IMR-90 (cell line): Measurements from ENCODE around the gene IL34. TPM values are rescaled to one million over a fixed set of nuclear protein-coding genes. Genes with fewer than 3 reads are reported as not detected.

ENCODE experiments used
- ATAC-seq: fragments of 200-7000 bp; cut with Tn5 transposase; 2 replicates; pipeline ENCODE4 v1.9.1; 2020; ENCODE audit warnings: low read depth, mild to moderate bottlenecking, moderate library complexity
- BruUV-seq: library from RNA; stranded (reverse); fragments of 400-500 nt; replicated peaks from 2 replicates; lab custom pipeline; 2021; lab: Mats Ljungman, UMichigan
- CTCF ChIA-PET: fragments of 300-600 bp; formaldehyde crosslinking; extraction: SDS; loops from one replicate; lab custom pipeline; 2021; ENCODE audit warnings: antibody characterized with exemption; lab: Yijun Ruan, JAX
- POLR2A ChIA-PET: fragments of 300-600 bp; sonication (Branson Sonifier 250); formaldehyde crosslinking; loops from one replicate; lab custom pipeline; 2022; ENCODE audit warnings: antibody characterized with exemption; ENCODE audit not compliant: unreplicated experiment; lab: Charles Lee
- DNase-seq: peaks from one replicate; pipeline ENCODE4 v3.0.0; 2013
- H2AFZ ChIP-seq: replicated peaks from 2 replicates; pipeline ENCODE3; 2013; ENCODE audit warnings: low read length, mild to moderate bottlenecking; ENCODE audit not compliant: poor library complexity
- H2AK5ac ChIP-seq: 2 replicates; pipeline ENCODE4 v1.6.1; 2013; ENCODE audit warnings: low read depth, low read length, inconsistent platforms
- H2AK9ac ChIP-seq: replicated peaks from 2 replicates; pipeline ENCODE3; 2013; ENCODE audit warnings: mild to moderate bottlenecking, low read depth, low read length, moderate library complexity; ENCODE audit not compliant: poor library complexity
- H2BK120ac ChIP-seq: 2 replicates; pipeline ENCODE4 v1.6.1; 2013; ENCODE audit warnings: low read depth, low read length, inconsistent platforms
- H2BK15ac ChIP-seq: 3 replicates; pipeline ENCODE4 v1.6.1; 2013; ENCODE audit warnings: low read depth, low read length, inconsistent platforms
- H2BK20ac ChIP-seq: 2 replicates; pipeline ENCODE4 v1.6.1; 2013; ENCODE audit warnings: low read depth, mild to moderate bottlenecking, inconsistent platforms, low read length, moderate library complexity
- H2BK5ac ChIP-seq: 2 replicates; pipeline ENCODE4 v1.6.1; 2013; ENCODE audit warnings: mild to moderate bottlenecking, low read depth, low read length, inconsistent platforms; ENCODE audit not compliant: poor library complexity, severe bottlenecking
- H3K14ac ChIP-seq: replicated peaks from 2 replicates; pipeline ENCODE4 v1.6.1; 2013; ENCODE audit warnings: low read depth, low read length, inconsistent platforms
- H3K18ac ChIP-seq: 2 replicates; pipeline ENCODE4 v1.6.1; 2013; ENCODE audit warnings: low read depth, low read length, control low read depth
- H3K23ac ChIP-seq: 2 replicates; pipeline ENCODE4 v1.6.1; 2013; ENCODE audit warnings: low read depth, low read length, inconsistent platforms
- H3K27ac ChIP-seq: 2 replicates; pipeline ENCODE4 v1.5.1; 2013; ENCODE audit warnings: mild to moderate bottlenecking, control low read depth, low read length; ENCODE audit not compliant: insufficient read depth
- H3K27me3 ChIP-seq: 2 replicates; pipeline ENCODE4 v1.6.1; 2013; ENCODE audit warnings: low read length; ENCODE audit not compliant: control insufficient read depth, insufficient read depth
- H3K36me3 ChIP-seq: 2 replicates; pipeline ENCODE4 v1.6.1; 2013; ENCODE audit warnings: low read length, mixed read lengths; ENCODE audit not compliant: control insufficient read depth, insufficient read depth
- H3K4ac ChIP-seq: 2 replicates; pipeline ENCODE4 v1.6.1; 2013; ENCODE audit warnings: low read depth, low read length, inconsistent platforms
- H3K4me1 ChIP-seq: 2 replicates; pipeline ENCODE4 v1.6.1; 2013; ENCODE audit warnings: low read length, mixed read lengths; ENCODE audit not compliant: control insufficient read depth, insufficient read depth
- H3K4me2 ChIP-seq: 2 replicates; pipeline ENCODE4 v1.6.1; 2013; ENCODE audit warnings: low read depth, mild to moderate bottlenecking, control low read depth, low read length, moderate library complexity
- H3K4me3 ChIP-seq: 2 replicates; pipeline ENCODE4 v1.5.1; 2013; ENCODE audit warnings: low read depth, mild to moderate bottlenecking, control low read depth, low read length, moderate library complexity; ENCODE audit not compliant: insufficient read depth
- H3K56ac ChIP-seq: 2 replicates; pipeline ENCODE4 v1.6.1; 2013; ENCODE audit warnings: low read length, inconsistent platforms; ENCODE audit not compliant: insufficient read depth; ENCODE audit errors: extremely low read depth
- H3K79me1 ChIP-seq, 2 experiments: 2 replicates each; pipeline ENCODE4 v1.6.1; 2013; ENCODE audit warnings: low read length in 2 of 2, inconsistent platforms in 1 of 2, low read depth in 1 of 2
- H3K9ac ChIP-seq: 2 replicates; pipeline ENCODE4 v1.6.1; 2013; ENCODE audit warnings: low read depth, low read length, control low read depth
- H3K9me1 ChIP-seq: 2 replicates; pipeline ENCODE4 v1.6.1; 2013; ENCODE audit warnings: low read length, inconsistent platforms; ENCODE audit not compliant: insufficient read depth
- H3K9me3 ChIP-seq: 2 replicates; pipeline ENCODE4 v1.6.1; 2013; ENCODE audit warnings: low read length; ENCODE audit not compliant: control insufficient read depth, insufficient read depth
- H4K20me1 ChIP-seq: 2 replicates; pipeline ENCODE4 v1.6.1; 2013; ENCODE audit warnings: low read length, inconsistent platforms; ENCODE audit not compliant: insufficient read depth
- H4K5ac ChIP-seq: 2 replicates; pipeline ENCODE4 v1.6.1; 2013; ENCODE audit warnings: mild to moderate bottlenecking, low read depth, low read length, control low read depth
- H4K8ac ChIP-seq, 2 experiments: 2 replicates each; pipeline ENCODE4 v1.6.1; 2013; ENCODE audit warnings: low read depth in 2 of 2, low read length in 2 of 2, control low read depth in 1 of 2, inconsistent platforms in 1 of 2
- H4K91ac ChIP-seq: 2 replicates; pipeline ENCODE4 v1.6.1; 2013; ENCODE audit warnings: low read depth, low read length, inconsistent platforms; ENCODE audit not compliant: insufficient read depth
- BHLHE40 ChIP-seq: fragments of 150-350 bp; IDR thresholded peaks from 2 replicates; pipeline ENCODE4 v1.6.1; 2016; ENCODE audit warnings: mild to moderate bottlenecking, low read depth, low read length
- CEBPB ChIP-seq: IDR thresholded peaks from 2 replicates; pipeline ENCODE4 v1.6.1; 2012; ENCODE audit warnings: low read depth, low read length, improper control_type of control experiment
- CHD1 ChIP-seq: IDR thresholded peaks from 2 replicates; pipeline ENCODE4 v1.6.1; 2012; ENCODE audit warnings: low read depth, low read length, improper control_type of control experiment
- CTCF ChIP-seq: conservative IDR thresholded peaks from 2 replicates; pipeline ENCODE4 v1.5.1; 2012; ENCODE audit warnings: mild to moderate bottlenecking, low read depth, low read length, improper control_type of control experiment
- FOS ChIP-seq: fragments of 150-350 bp; IDR thresholded peaks from 2 replicates; pipeline ENCODE4 v1.6.1; 2016; ENCODE audit warnings: low read depth, low read length
- MAFK ChIP-seq: IDR thresholded peaks from 2 replicates; pipeline ENCODE4 v1.6.1; 2012; ENCODE audit warnings: low read depth, low read length, improper control_type of control experiment
- MAZ ChIP-seq: IDR thresholded peaks from 2 replicates; pipeline ENCODE4 v1.6.1; 2012; ENCODE audit warnings: low read depth, mild to moderate bottlenecking, low read length, improper control_type of control experiment, moderate library complexity, borderline replicate concordance
- MXI1 ChIP-seq: IDR thresholded peaks from 2 replicates; pipeline ENCODE4 v1.6.1; 2012; ENCODE audit warnings: low read depth, mild to moderate bottlenecking, low read length, moderate library complexity, borderline replicate concordance
- NFE2L2 ChIP-seq: fragments of 150-350 bp; IDR thresholded peaks from 2 replicates; pipeline ENCODE4 v1.6.1; 2016; ENCODE audit warnings: low read depth, mild to moderate bottlenecking, low read length
- POLR2A ChIP-seq: IDR thresholded peaks from 2 replicates; pipeline ENCODE4 v1.6.1; 2012; ENCODE audit warnings: mild to moderate bottlenecking, low read depth, low read length
- RAD21 ChIP-seq: IDR thresholded peaks from 2 replicates; pipeline ENCODE4 v1.6.1; 2012; ENCODE audit warnings: low read length, improper control_type of control experiment
- RCOR1 ChIP-seq: IDR thresholded peaks from 2 replicates; pipeline ENCODE4 v1.6.1; 2012; ENCODE audit warnings: mild to moderate bottlenecking, low read length, improper control_type of control experiment; ENCODE audit not compliant: insufficient replicate concordance
- RFX5 ChIP-seq: IDR thresholded peaks from 2 replicates; pipeline ENCODE4 v1.8.0; 2012; ENCODE audit warnings: low read depth, mild to moderate bottlenecking, low read length, moderate library complexity
- SMC3 ChIP-seq: fragments of 150-350 bp; IDR thresholded peaks from 2 replicates; pipeline ENCODE4 v1.6.1; 2016; ENCODE audit warnings: low read depth, mild to moderate bottlenecking, antibody characterized with exemption, low read length, moderate library complexity
- WGBS, 2 experiments: methylation state at CpG; one replicate each; pipeline versions ENCODE4 v1.1.5 to v1.1.7; 2013; ENCODE audit warnings: missing lambda C conversion rate in 2 of 2; ENCODE audit not compliant: insufficient read length in 1 of 2; ENCODE audit errors: extremely low coverage in 2 of 2; 5-methylcytosine and 5-hydroxymethylcytosine counted together
- dilution Hi-C: fragments of 300-500 bp; cut with HindIII; formaldehyde crosslinking; loops from one replicate; pipeline ENCODE4 v1.14.3; 2018; ENCODE audit warnings: low sequenced_read_pairs; ENCODE audit not compliant: unreplicated experiment
- in situ Hi-C: fragments of 300-500 bp; cut with MboI; formaldehyde crosslinking; loops from 3 replicates; pipeline ENCODE4 v1.14.3; 2019; ENCODE audit warnings: low sequenced_read_pairs, inconsistent platforms, mixed read lengths
- intact Hi-C: fragments of 100-400 bp; cut with micrococcal nuclease; formaldehyde crosslinking; loops from 2 replicates; pipeline ENCODE4 v1.10.0; 2022
- polyA plus RNA-seq, 3 experiments: library from polyadenylated mRNA; depleted of rRNA; stranded (reverse); fragments of >200 nt; gene quantifications; 2 replicates each; pipeline ENCODE4 v1.2.3, GENCODE V29; 2012; ENCODE audit warnings: low replicate concordance in 1 of 3
- total RNA-seq: library from RNA; depleted of rRNA; stranded (reverse); fragments of >200 nt; gene quantifications from 2 replicates; pipeline ENCODE4 v1.2.3, GENCODE V29; 2012
- TF ChIP-seq, protein P1 (sequence below): fragments of 150-350 bp; IDR thresholded peaks from 2 replicates; pipeline ENCODE4 v1.6.1; 2016; ENCODE audit warnings: low read depth, mild to moderate bottlenecking, low read length, moderate library complexity, borderline replicate concordance
- TF ChIP-seq, protein P2 (sequence below): fragments of 150-350 bp; IDR thresholded peaks from 2 replicates; pipeline ENCODE4 v1.6.1; 2017; ENCODE audit warnings: mild to moderate bottlenecking, antibody characterized with exemption, low read length, low read depth

Gene IL34
- total and polyA plus RNA-seq, 2 of the 4 experiments (the other 2 are of a cell fraction): 1.3 to 2.5 TPM

GRCh38 chr16:70698901-70699300 is 52.5 kb downstream of the IL34 start:
- no peak overlapping the region for H3K56ac ChIP-seq
- H3K27ac ChIP-seq: no peak overlapping the region
- dilution Hi-C loops: no loop called here
- peaks cover 40% of the 10 kb centered on the region for H3K9me1 ChIP-seq
- ChIA-PET CTCF (no interaction called here), POLR2A (no interaction called here)
- DNase-seq: no peak
- no peaks in the 10 kb centered on the region for H3K9me3 ChIP-seq
- H2BK5ac ChIP-seq: no peak overlapping the region
- no peak overlapping the region for H3K4ac ChIP-seq
- H2BK20ac ChIP-seq: no peak overlapping the region; the same call in 1 of the 2 replicates
- H2BK15ac ChIP-seq: no peak overlapping the region
- no peak overlapping the region for H3K23ac ChIP-seq
- H3K9ac ChIP-seq: no peak overlapping the region
- H2AFZ ChIP-seq: no peak overlapping the region
- no peak overlapping the region for H2AK9ac ChIP-seq
- H4K91ac ChIP-seq: no peak overlapping the region
- in situ Hi-C loops: loop anchor here (25.0 kb wide), 1 partner anchor 663 kb away; the partner anchor contains the start of gene CALB2
- no peak overlapping the region for H4K5ac ChIP-seq
- no peak overlapping the region for H2BK120ac ChIP-seq
- no peak overlapping the region for H3K4me2 ChIP-seq
- no peaks in the 10 kb centered on the region for H3K27me3 ChIP-seq
- 0 out of 2 replicates have a peak overlapping the region, but pooled peaks have one; percentile 45 for H2AK5ac ChIP-seq
- no peak overlapping the region for H3K14ac ChIP-seq
- no TSS peak for BruUV-seq
- peaks cover 46% of the 10 kb centered on the region for H3K4me1 ChIP-seq
- no peak overlapping the region for H3K18ac ChIP-seq
- TF ChIP-seq RAD21 (no peak), MAFK (no peak), RCOR1 (no peak), SMC3 (no peak), RFX5 (no peak), MAZ (no peak), CHD1 (no peak), NFE2L2 (no peak), CEBPB (no peak), BHLHE40 (no peak), MXI1 (no peak), FOS (no peak), CTCF (no peak), POLR2A (no peak)
- TF ChIP-seq, protein P1, sequence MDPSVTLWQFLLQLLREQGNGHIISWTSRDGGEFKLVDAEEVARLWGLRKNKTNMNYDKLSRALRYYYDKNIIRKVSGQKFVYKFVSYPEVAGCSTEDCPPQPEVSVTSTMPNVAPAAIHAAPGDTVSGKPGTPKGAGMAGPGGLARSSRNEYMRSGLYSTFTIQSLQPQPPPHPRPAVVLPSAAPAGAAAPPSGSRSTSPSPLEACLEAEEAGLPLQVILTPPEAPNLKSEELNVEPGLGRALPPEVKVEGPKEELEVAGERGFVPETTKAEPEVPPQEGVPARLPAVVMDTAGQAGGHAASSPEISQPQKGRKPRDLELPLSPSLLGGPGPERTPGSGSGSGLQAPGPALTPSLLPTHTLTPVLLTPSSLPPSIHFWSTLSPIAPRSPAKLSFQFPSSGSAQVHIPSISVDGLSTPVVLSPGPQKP: no peak
- TF ChIP-seq, protein P2, sequence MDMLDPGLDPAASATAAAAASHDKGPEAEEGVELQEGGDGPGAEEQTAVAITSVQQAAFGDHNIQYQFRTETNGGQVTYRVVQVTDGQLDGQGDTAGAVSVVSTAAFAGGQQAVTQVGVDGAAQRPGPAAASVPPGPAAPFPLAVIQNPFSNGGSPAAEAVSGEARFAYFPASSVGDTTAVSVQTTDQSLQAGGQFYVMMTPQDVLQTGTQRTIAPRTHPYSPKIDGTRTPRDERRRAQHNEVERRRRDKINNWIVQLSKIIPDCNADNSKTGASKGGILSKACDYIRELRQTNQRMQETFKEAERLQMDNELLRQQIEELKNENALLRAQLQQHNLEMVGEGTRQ: no peak
- 91% methylated on average over 4 of the region's 10 CpGs; no CpG with 5 or more reads in 1 of the 2 experiments for WGBS, 2 experiments
- H4K20me1 ChIP-seq: no peaks in the 10 kb centered on the region
- H3K4me3 ChIP-seq: no peak overlapping the region
- intact Hi-C loops: no loop called here
- H3K79me1 ChIP-seq: peaks cover 0 to 38% of the 10 kb centered on the region in 2 experiments; a peak in 2 of 4 replicates
- no peaks in the 10 kb centered on the region; the same call in 1 of the 2 replicates for H3K36me3 ChIP-seq
- H4K8ac ChIP-seq: no peak overlapping the region
- no peak for ATAC-seq
